GM23338 (cell line): ENCODE measurements around the gene BZW2. TPM values are rescaled to one million over a fixed set of nuclear protein-coding genes. Genes with fewer than 3 reads are reported as not detected.

Experiments used
- ATAC-seq: fragments of 200-7000 bp; cut with Tn5 transposase; 3 replicates; pipeline ENCODE4 v1.9.1; 2020
- DNase-seq: peaks from one replicate; pipeline ENCODE4 v3.0.0-alpha.2; 2015; ENCODE audit warnings: low spot score
- H2AFZ ChIP-seq: fragments of 200-600 bp; sonication (generic); 2 replicates; pipeline ENCODE4 v1.8.0; 2016; ENCODE audit warnings: antibody characterized with exemption, mild to moderate bottlenecking, moderate library complexity
- H3F3A ChIP-seq: fragments of 200-600 bp; sonication (generic); replicated peaks from 2 replicates; pipeline ENCODE4 v1.8.0; 2017; ENCODE audit warnings: antibody characterized with exemption, mixed run types, low read depth
- H3K27ac ChIP-seq: fragments of 200-600 bp; sonication (generic); 2 replicates; pipeline ENCODE4 v1.6.1; 2016; ENCODE audit warnings: low read depth
- H3K27me3 ChIP-seq: fragments of 200-600 bp; sonication (generic); 2 replicates; pipeline ENCODE4 v1.8.0; 2016; ENCODE audit warnings: mild to moderate bottlenecking, mixed run types, moderate library complexity; ENCODE audit not compliant: insufficient read depth
- H3K36me3 ChIP-seq: fragments of 200-600 bp; sonication (generic); 2 replicates; pipeline ENCODE4 v1.8.0; 2016; ENCODE audit warnings: mild to moderate bottlenecking; ENCODE audit not compliant: insufficient read depth
- H3K4me1 ChIP-seq: fragments of 200-600 bp; sonication (generic); 2 replicates; pipeline ENCODE4 v1.8.0; 2016; ENCODE audit warnings: mild to moderate bottlenecking, moderate library complexity; ENCODE audit not compliant: insufficient read depth
- H3K4me2 ChIP-seq: fragments of 200-600 bp; sonication (generic); 2 replicates; pipeline ENCODE4 v1.7.1; 2017; ENCODE audit warnings: mixed run types
- H3K4me3 ChIP-seq: fragments of 200-600 bp; sonication (generic); 2 replicates; pipeline ENCODE4 v1.6.1; 2016; ENCODE audit warnings: mixed run types
- H3K79me2 ChIP-seq: fragments of 200-600 bp; sonication (generic); replicated peaks from 2 replicates; pipeline ENCODE4 v1.8.0; 2017; ENCODE audit warnings: mild to moderate bottlenecking; ENCODE audit not compliant: insufficient read depth
- H3K9me2 ChIP-seq: fragments of 200-600 bp; sonication (generic); 2 replicates; pipeline ENCODE4 v1.8.0; 2017; ENCODE audit not compliant: insufficient read depth
- H4K20me1 ChIP-seq: fragments of 200-600 bp; sonication (generic); replicated peaks from 2 replicates; pipeline ENCODE4 v1.8.0; 2017; ENCODE audit warnings: mild to moderate bottlenecking; ENCODE audit not compliant: insufficient read depth
- H3K27ac Mint-ChIP-seq: 2 replicates; pipeline ENCODE4 v1.8.0; 2020; ENCODE audit warnings: inconsistent platforms, mild to moderate bottlenecking, moderate library complexity, mixed read lengths
- H3K27me3 Mint-ChIP-seq: 3 replicates; pipeline ENCODE4 v1.8.0; 2022; ENCODE audit warnings: low read depth, mild to moderate bottlenecking, moderate library complexity, mixed read lengths, inconsistent platforms; ENCODE audit not compliant: insufficient read depth, poor library complexity
- H3K36me3 Mint-ChIP-seq: 3 replicates; pipeline ENCODE4 v1.8.0; 2021; ENCODE audit warnings: low read depth, mild to moderate bottlenecking, inconsistent platforms, moderate library complexity, mixed read lengths
- H3K4me1 Mint-ChIP-seq: 3 replicates; pipeline ENCODE4 v1.8.0; 2020; ENCODE audit warnings: mild to moderate bottlenecking, inconsistent platforms, mixed read lengths
- H3K4me3 Mint-ChIP-seq: 3 replicates; pipeline ENCODE4 v1.8.0; 2021; ENCODE audit warnings: moderate library complexity, mild to moderate bottlenecking, inconsistent platforms, mixed read lengths
- H3K9me3 Mint-ChIP-seq: 3 replicates; pipeline ENCODE4 v1.8.0; 2020; ENCODE audit warnings: moderate library complexity, mild to moderate bottlenecking, inconsistent platforms, mixed read lengths
- CREB1 ChIP-seq: fragments of 250-450 bp; sonication (Bioruptor Pico); IDR thresholded peaks from 2 replicates; pipeline ENCODE4 v1.5.0; 2020; ENCODE audit warnings: low read depth, mild to moderate bottlenecking, moderate library complexity
- ETS1 ChIP-seq: IDR thresholded peaks from 2 replicates; pipeline ENCODE4 v1.6.1; 2016; ENCODE audit warnings: antibody characterized with exemption
- EZH2 ChIP-seq: fragments of 200-600 bp; sonication (generic); IDR thresholded peaks from one replicate; pipeline ENCODE4 v1.8.0; 2017; ENCODE audit warnings: antibody characterized with exemption, mild to moderate bottlenecking, low read depth; ENCODE audit not compliant: unreplicated experiment
- EZH2phosphoT487 ChIP-seq: fragments of 200-600 bp; sonication (generic); IDR thresholded peaks from one replicate; pipeline ENCODE4 v1.8.1; 2018; ENCODE audit warnings: antibody characterized with exemption; ENCODE audit not compliant: unreplicated experiment
- JUNB ChIP-seq: IDR thresholded peaks from one replicate; pipeline ENCODE4 v1.6.1; 2016; ENCODE audit warnings: antibody characterized with exemption; ENCODE audit not compliant: unreplicated experiment
- NANOG ChIP-seq: IDR thresholded peaks from 2 replicates; pipeline ENCODE4 v1.6.1; 2016; ENCODE audit warnings: antibody characterized with exemption, borderline replicate concordance
- POLR2AphosphoS5 ChIP-seq: IDR thresholded peaks from 2 replicates; pipeline ENCODE4 v1.6.1; 2016; ENCODE audit warnings: antibody characterized with exemption, low read depth
- REST ChIP-seq: IDR thresholded peaks from one replicate; pipeline ENCODE4 v1.6.1; 2018; ENCODE audit warnings: antibody characterized with exemption; ENCODE audit not compliant: unreplicated experiment
- STAT1 ChIP-seq: IDR thresholded peaks from one replicate; pipeline ENCODE4 v1.6.1; 2016; ENCODE audit warnings: antibody characterized with exemption; ENCODE audit not compliant: unreplicated experiment
- ZNF114 ChIP-seq: fragments of 250-450 bp; sonication (Bioruptor Pico); IDR thresholded peaks from 2 replicates; pipeline ENCODE4 v1.5.0; 2020; ENCODE audit warnings: mild to moderate bottlenecking, moderate library complexity
- ZNF331 ChIP-seq: fragments of 250-450 bp; sonication (Bioruptor Pico); IDR thresholded peaks from 2 replicates; pipeline ENCODE4 v1.5.0; 2020; ENCODE audit warnings: low read depth, mild to moderate bottlenecking, moderate library complexity
- ZNF462 ChIP-seq: fragments of 250-450 bp; sonication (Bioruptor Pico); IDR thresholded peaks from 2 replicates; pipeline ENCODE4 v1.5.0; 2020; ENCODE audit warnings: mild to moderate bottlenecking, moderate library complexity
- polyA plus RNA-seq: library from polyadenylated mRNA; unstranded; fragments of >200 nt; fragmentation: Nextera tagmentation; extraction: Ambion mirVana; gene quantifications from 2 replicates; pipeline ENCODE4 v1.2.1, GENCODE V29; 2016
- total RNA-seq: library from RNA; depleted of rRNA; stranded (reverse); fragments of >200 nt; shearing (Covaris generic); gene quantifications from 2 replicates; pipeline ENCODE4 v1.2.3, GENCODE V29; 2014

The BZW2 gene
- total and polyA plus RNA-seq, 2 experiments from 2014 or later: 88.8 to 108 TPM

GRCh38 chr7:16649196-16649595, 3.2 kb downstream of the BZW2 start:
- Histone ChIP-seq H3K9me2 (no peaks in the 10 kb centered on the region), H2AFZ (no peak overlapping the region), H3K4me1 (peaks cover 29% of the 10 kb centered on the region), H3K36me3 (no peaks in the 10 kb centered on the region), H4K20me1 (peaks cover 61% of the 10 kb centered on the region), H3K4me3 (no peak overlapping the region), H3K4me2 (peak overlapping the region; percentile 90), H3K27ac (no peak overlapping the region), H3K27me3 (peaks cover 5% of the 10 kb centered on the region), H3K79me2 (peaks cover 82% of the 10 kb centered on the region), H3F3A (no peaks in the 10 kb centered on the region)
- TF ChIP-seq JUNB (no peak), POLR2AphosphoS5 (no peak)
- peaks cover 52% of the 10 kb centered on the region for H3K4me1 Mint-ChIP-seq
- no peaks in the 10 kb centered on the region; the same call in 2 of the 3 replicates for H3K36me3 Mint-ChIP-seq
- no peaks in the 10 kb centered on the region for H3K9me3 Mint-ChIP-seq
- no peak overlapping the region for H3K27ac Mint-ChIP-seq
- peaks cover 9% of the 10 kb centered on the region for H3K27me3 Mint-ChIP-seq
- ATAC-seq (no peak), DNase-seq (no peak)
- 0 out of 3 replicates have a peak overlapping the region, but pooled peaks have one; percentile 48 for H3K4me3 Mint-ChIP-seq

- Histone ChIP-seq H4K20me1 (peaks cover 61% of the 10 kb centered on the region), H3K4me2 (no peak overlapping the region), H3F3A (no peaks in the 10 kb centered on the region), H3K9me2 (no peaks in the 10 kb centered on the region), H2AFZ (no peak overlapping the region), H3K27ac (no peak overlapping the region), H3K4me1 (peaks cover 29% of the 10 kb centered on the region), H3K4me3 (no peak overlapping the region), H3K27me3 (no peaks in the 10 kb centered on the region), H3K36me3 (no peaks in the 10 kb centered on the region), H3K79me2 (peaks cover 88% of the 10 kb centered on the region)
- Mint-ChIP-seq H3K4me1 (peaks cover 49% of the 10 kb centered on the region), H3K27ac (no peak overlapping the region), H3K4me3 (no peak overlapping the region), H3K27me3 (peaks cover 3% of the 10 kb centered on the region), H3K36me3 (no peaks in the 10 kb centered on the region), H3K9me3 (no peaks in the 10 kb centered on the region)
- no peak for ATAC-seq
- DNase-seq: no peak
- TF ChIP-seq EZH2 (no peak), POLR2AphosphoS5 (no peak), REST (no peak), ZNF331 (no peak), EZH2phosphoT487 (no peak), NANOG (no peak), JUNB (no peak), ZNF462 (CRISPR knock-in tag) (no peak), ETS1 (no peak), CREB1 (CRISPR knock-in tag) (no peak), ZNF114 (no peak), STAT1 (no peak)
Observed at GRCh38 chr7:16650266-16650665, 4.3 kb downstream of the BZW2 start.
